Measurements from ENCODE around the gene ZMYND19. TPM values are rescaled to one million over a fixed set of nuclear protein-coding genes. Genes with fewer than 3 reads are reported as not detected.

ZMYND19 gene
- total RNA-seq, 3 donors from 2014 or later: 14.2 to 18.5 (median 18.4) TPM

GRCh38 chr9:137621131-137621757, 30.9 kb upstream of the ZMYND19 start:
- DNase-seq (peak in 2 of 3 donors; percentile 9 to 18), ATAC-seq (no peak)
- no peak overlapping the region for H3K4me3 ChIP-seq
- H3K9me3 ChIP-seq: no peaks in the 10 kb centered on the region
- no peaks in the 10 kb centered on the region for H3K36me3 ChIP-seq (ENCODE audit: low read depth)
- TF ChIP-seq, protein P1, sequence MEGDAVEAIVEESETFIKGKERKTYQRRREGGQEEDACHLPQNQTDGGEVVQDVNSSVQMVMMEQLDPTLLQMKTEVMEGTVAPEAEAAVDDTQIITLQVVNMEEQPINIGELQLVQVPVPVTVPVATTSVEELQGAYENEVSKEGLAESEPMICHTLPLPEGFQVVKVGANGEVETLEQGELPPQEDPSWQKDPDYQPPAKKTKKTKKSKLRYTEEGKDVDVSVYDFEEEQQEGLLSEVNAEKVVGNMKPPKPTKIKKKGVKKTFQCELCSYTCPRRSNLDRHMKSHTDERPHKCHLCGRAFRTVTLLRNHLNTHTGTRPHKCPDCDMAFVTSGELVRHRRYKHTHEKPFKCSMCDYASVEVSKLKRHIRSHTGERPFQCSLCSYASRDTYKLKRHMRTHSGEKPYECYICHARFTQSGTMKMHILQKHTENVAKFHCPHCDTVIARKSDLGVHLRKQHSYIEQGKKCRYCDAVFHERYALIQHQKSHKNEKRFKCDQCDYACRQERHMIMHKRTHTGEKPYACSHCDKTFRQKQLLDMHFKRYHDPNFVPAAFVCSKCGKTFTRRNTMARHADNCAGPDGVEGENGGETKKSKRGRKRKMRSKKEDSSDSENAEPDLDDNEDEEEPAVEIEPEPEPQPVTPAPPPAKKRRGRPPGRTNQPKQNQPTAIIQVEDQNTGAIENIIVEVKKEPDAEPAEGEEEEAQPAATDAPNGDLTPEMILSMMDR (IDR thresholded peaks at IDR 0.05): no peak
- peaks cover 22% of the 10 kb centered on the region for H3K4me1 ChIP-seq (ENCODE audit: low read depth)
- intact Hi-C loops (cut with DNase I, micrococcal nuclease): no loop called here

DNA sequence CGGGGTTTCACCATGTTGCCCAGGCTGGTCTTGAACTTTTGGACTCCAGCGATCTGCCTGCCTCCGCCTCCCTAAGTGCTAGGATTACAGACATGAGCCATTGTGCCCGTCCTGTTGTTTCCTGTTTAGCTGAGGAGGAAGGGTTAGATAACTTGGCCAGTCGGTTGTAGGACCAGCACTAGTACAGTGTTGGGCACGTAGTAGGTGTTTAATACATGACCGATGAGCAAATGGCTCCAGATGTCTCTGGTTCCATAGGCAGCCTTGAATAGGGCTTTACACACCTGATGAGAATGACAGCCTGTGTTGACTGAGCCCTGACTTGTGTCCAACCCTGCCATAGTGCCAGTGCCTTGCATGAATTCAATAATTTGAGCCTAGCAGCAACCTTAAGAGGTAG, 30.3 kb upstream of the ZMYND19 start:
- peaks cover 22% of the 10 kb centered on the region for H3K4me1 ChIP-seq (ENCODE audit: low read depth)
- ATAC-seq (no peak), DNase-seq (peak in 1 of 3 donors; percentile 2)
- no peaks in the 10 kb centered on the region for H3K9me3 ChIP-seq
- intact Hi-C loops (cut with DNase I, micrococcal nuclease): no loop called here
- H3K4me3 ChIP-seq: no peak overlapping the region
- H3K36me3 ChIP-seq (ENCODE audit: low read depth): no peaks in the 10 kb centered on the region
- TF ChIP-seq, protein P1 (IDR thresholded peaks at IDR 0.05): no peak

GRCh38 chr9:137620048-137620405, 29.7 kb upstream of the ZMYND19 start:
- Histone ChIP-seq H3K36me3 (ENCODE audit: low read depth) (peaks cover 2% of the 10 kb centered on the region), H3K4me1 (ENCODE audit: low read depth) (peaks cover 22% of the 10 kb centered on the region), H3K4me3 (no peak overlapping the region), H3K9me3 (no peaks in the 10 kb centered on the region)
- DNase-seq (no peak), ATAC-seq (no peak)
- intact Hi-C loops (cut with DNase I, micrococcal nuclease): no loop called here
- TF ChIP-seq, protein P1 (IDR thresholded peaks at IDR 0.05): no peak

DNA sequence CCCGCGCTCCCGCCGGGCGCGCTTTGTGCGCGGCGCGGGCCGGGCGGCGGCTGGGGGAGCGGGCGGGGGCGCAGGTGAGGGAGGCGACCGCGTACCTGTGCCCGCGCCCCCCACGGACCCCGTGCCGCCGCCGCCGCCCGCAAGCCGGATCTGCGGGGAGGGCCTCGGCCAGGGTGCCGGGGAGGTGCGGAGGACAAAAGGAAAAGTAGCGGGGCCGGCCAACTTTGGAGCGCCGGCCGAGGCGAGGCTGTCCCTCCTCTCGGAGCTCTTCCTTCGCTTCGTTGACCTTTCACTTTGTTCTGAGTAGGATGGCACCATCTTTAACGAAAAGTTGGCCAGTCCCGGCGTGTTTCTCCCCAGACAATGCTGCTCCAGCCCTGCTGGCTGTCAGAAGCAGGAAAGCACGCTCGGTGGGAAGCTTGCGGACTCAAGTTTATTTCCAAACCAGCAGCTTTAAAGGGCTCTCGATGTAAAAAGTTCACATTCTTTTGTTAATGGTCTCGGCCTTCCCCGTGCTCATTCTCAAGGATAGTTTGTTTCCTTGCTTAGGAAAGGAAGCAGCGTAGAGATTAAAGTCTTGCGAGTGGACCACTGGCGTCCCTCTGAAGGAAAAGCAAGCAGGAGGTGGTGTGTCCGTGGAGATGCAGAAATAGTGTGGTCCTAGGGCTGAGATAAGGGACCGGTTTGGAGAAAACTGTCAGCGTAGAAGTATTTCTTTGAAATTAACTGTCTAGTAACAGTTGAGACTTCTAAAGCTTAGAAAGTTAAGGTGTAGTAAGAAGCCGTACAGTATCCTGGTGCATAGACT, 29.1 kb upstream of the ZMYND19 start:
- peak overlapping the region; percentile 50 for H3K4me3 ChIP-seq
- intact Hi-C loops (cut with DNase I, micrococcal nuclease): no loop called here
- H3K36me3 ChIP-seq (ENCODE audit: low read depth): peaks cover 5% of the 10 kb centered on the region
- DNase-seq: peak; percentile 47 to 72 (median 69)
- no peaks in the 10 kb centered on the region for H3K9me3 ChIP-seq
- ATAC-seq: peak; percentile 22
- TF ChIP-seq, protein P1 (IDR thresholded peaks at IDR 0.05): no peak
- peaks cover 22% of the 10 kb centered on the region for H3K4me1 ChIP-seq (ENCODE audit: low read depth)

GRCh38 chr9:137618105-137619067, 28.1 kb upstream of the ZMYND19 start, which contains the start of gene EHMT1:
TSS of gene EHMT1 (plus strand) at chr9:137619005. CDS start at chr9:137619029, 24 bp downstream.
- Histone ChIP-seq H3K4me1 (ENCODE audit: low read depth) (peaks cover 22% of the 10 kb centered on the region), H3K9me3 (no peaks in the 10 kb centered on the region), H3K36me3 (ENCODE audit: low read depth) (peaks cover 10% of the 10 kb centered on the region), H3K4me3 (peak within 1 kb of the TSS; percentile 68)
- intact Hi-C loops (cut with DNase I, micrococcal nuclease): no loop called here
- peak; percentile 87 for ATAC-seq
- TF ChIP-seq, protein P1 (IDR thresholded peaks at IDR 0.05): no peak
- DNase-seq: peak; percentile 85 to 95 (median 90)
